HepG2 (cell line): ENCODE measurements around the gene STN1. TPM values are rescaled to one million over a fixed set of nuclear protein-coding genes. Genes with fewer than 3 reads are reported as not detected.

Source experiments
- ATAC-seq: fragments of 200-7000 bp; cut with Tn5 transposase; 3 replicates; pipeline ENCODE4 v1.9.1; 2020; ENCODE audit warnings: mild to moderate bottlenecking, moderate library complexity
- BruUV-seq: library from RNA; stranded (reverse); fragments of 400-500 nt; replicated peaks from 2 replicates; lab custom pipeline; 2021; lab: Mats Ljungman, UMichigan
- CTCF ChIA-PET: fragments of 300-600 bp; formaldehyde crosslinking; extraction: SDS; loops from one replicate; lab custom pipeline; 2021; ENCODE audit warnings: low total read pairs, inconsistent platforms, low intra/inter-chr PET ratio; lab: Yijun Ruan, JAX
- POLR2A ChIA-PET: fragments of 350-600 bp; sonication (Branson Sonifier 250); formaldehyde crosslinking; loops from one replicate; lab custom pipeline; 2020; ENCODE audit warnings: antibody characterized with exemption, inconsistent platforms; lab: Yijun Ruan, JAX
- DNase-seq: peaks from one replicate; pipeline ENCODE4 v3.0.0-alpha.2; 2015; ENCODE audit warnings: low spot score
- FAIRE-seq: peaks from 3 replicates; lab custom pipeline; 2011; peaks lifted over from hg19 to GRCh38; lab: Jason Lieb, UNC
- H2AFZ ChIP-seq: one replicate; pipeline ENCODE4 v1.6.1; 2011; ENCODE audit warnings: low read length, inconsistent platforms
- H3K27ac ChIP-seq: fragments of 300-600 bp; 3 replicates; pipeline ENCODE4 v1.8.0; 2011; ENCODE audit warnings: mixed run types, mild to moderate bottlenecking, mixed read lengths, low read length, inconsistent platforms; ENCODE audit not compliant: insufficient read depth; ENCODE audit errors: extremely low read length
- H3K27me3 ChIP-seq, 2 experiments: fragments of 200-600 bp in 1 of 2; 2 replicates in 1 of 2; 3 replicates in 1 of 2; pipeline versions ENCODE4 v1.6.0 to v1.8.0; 2011; ENCODE audit warnings: low read length in 2 of 2, mild to moderate bottlenecking in 2 of 2, moderate library complexity in 2 of 2, inconsistent platforms in 1 of 2; ENCODE audit not compliant: insufficient read depth in 2 of 2, control insufficient read depth in 1 of 2
- H3K36me3 ChIP-seq, 2 experiments: fragments of 200-600 bp in 1 of 2; replicated peaks in 1 of 2; 2 replicates in 1 of 2; 3 replicates in 1 of 2; pipeline versions ENCODE4 v1.5.1 to v1.8.0; 2011; ENCODE audit warnings: low read length in 2 of 2, inconsistent platforms in 1 of 2; ENCODE audit not compliant: insufficient read depth in 2 of 2, control insufficient read depth in 1 of 2
- H3K4me1 ChIP-seq: 2 replicates; pipeline ENCODE4 v1.5.1; 2012; ENCODE audit warnings: low read length, inconsistent platforms; ENCODE audit not compliant: insufficient read depth
- H3K4me2 ChIP-seq: 2 replicates; pipeline ENCODE4 v1.6.0; 2011; ENCODE audit warnings: low read depth, low read length, inconsistent platforms
- H3K4me3 ChIP-seq, 3 experiments: fragments of 200-600 bp in 1 of 3; sonication (generic), shearing (Covaris generic) in 1 of 3; replicated peaks in 1 of 3; 2 replicates each; pipeline ENCODE4 v1.5.1; 2011 to 2016; ENCODE audit warnings: low read length in 3 of 3, inconsistent platforms in 2 of 3, low read depth in 2 of 3, mild to moderate bottlenecking in 2 of 3, control low read depth in 1 of 3, mixed read lengths in 1 of 3; ENCODE audit not compliant: insufficient read depth in 1 of 3
- H3K79me2 ChIP-seq: one replicate; pipeline ENCODE4 v1.6.1; 2011; ENCODE audit warnings: low read length, inconsistent platforms; ENCODE audit not compliant: insufficient read depth
- H3K9ac ChIP-seq: 2 replicates; pipeline ENCODE4 v1.6.0; 2011; ENCODE audit warnings: mild to moderate bottlenecking, low read depth, low read length, inconsistent platforms; ENCODE audit not compliant: insufficient read depth
- H3K9me3 ChIP-seq: 2 replicates; pipeline ENCODE4 v1.5.1; 2012; ENCODE audit warnings: mild to moderate bottlenecking, low read length
- H4K20me1 ChIP-seq: 2 replicates; pipeline ENCODE4 v1.6.0; 2011; ENCODE audit warnings: inconsistent platforms, mild to moderate bottlenecking, low read length, moderate library complexity; ENCODE audit not compliant: insufficient read depth
- CTCF ChIP-seq: sonication (generic); formaldehyde crosslinking; IDR thresholded peaks from 2 replicates; pipeline ENCODE4 v1.5.0; 2020; ENCODE audit warnings: mild to moderate bottlenecking, missing genetic modification reagents, moderate library complexity
- ISX ChIP-seq: sonication (generic); formaldehyde crosslinking; conservative IDR thresholded peaks from 2 replicates; pipeline ENCODE4 v1.5.0; 2020; ENCODE audit warnings: missing genetic modification reagents
- NCOA2 ChIP-seq: sonication (generic); formaldehyde crosslinking; IDR thresholded peaks from 2 replicates; pipeline ENCODE4 v1.8.0; 2022; ENCODE audit warnings: inconsistent platforms
- PATZ1 ChIP-seq: sonication (generic); formaldehyde crosslinking; IDR thresholded peaks from 2 replicates; pipeline ENCODE4 v1.4.0; 2020; ENCODE audit warnings: missing genetic modification reagents
- TEAD3 ChIP-seq: optimal IDR thresholded peaks from 2 replicates; pipeline ENCODE3; 2016; ENCODE audit warnings: borderline replicate concordance
- ZFX ChIP-seq: sonication (generic); formaldehyde crosslinking; IDR thresholded peaks from 2 replicates; pipeline ENCODE4 v1.4.0; 2020; ENCODE audit warnings: mild to moderate bottlenecking, low read depth, missing genetic modification reagents, moderate library complexity
- ZGPAT ChIP-seq: IDR thresholded peaks from 2 replicates; pipeline ENCODE4 v1.6.1; 2016; ENCODE audit warnings: mild to moderate bottlenecking
- ZNF776 ChIP-seq: sonication (generic); formaldehyde crosslinking; IDR thresholded peaks from 2 replicates; pipeline ENCODE4 v1.4.0; 2020; ENCODE audit warnings: mild to moderate bottlenecking, missing genetic modification reagents
- WGBS: methylation state at CpG from one replicate; pipeline ENCODE4 v1.1.6; 2017; ENCODE audit warnings: low lambda C conversion rate; 5-methylcytosine and 5-hydroxymethylcytosine counted together
- in situ Hi-C: cut with HindIII; loops from 2 replicates; pipeline ENCODE4 v1.10.0; 2017; ENCODE audit warnings: low pct_unique_long_range_greater_than_20kb; ENCODE audit not compliant: extremely low pct_ligation_motif_present
- intact Hi-C: fragments of 100-400 bp; cut with micrococcal nuclease; formaldehyde crosslinking; loops from one replicate; pipeline ENCODE4 v1.10.0; 2022; ENCODE audit not compliant: unreplicated experiment
- polyA plus RNA-seq, 8 experiments: library from polyadenylated mRNA; depleted of rRNA in 3 of 8; stranded (reverse) in 7 of 8; unstranded in 1 of 8; fragments of >200 nt; fragmentation: Illumina TruSeq in 4 of 8; extraction: Trizol in 4 of 8; gene quantifications; 2 replicates each; pipeline versions ENCODE4 v1.2.1 to v1.2.3, GENCODE V29; 2011 to 2016; ENCODE audit warnings: low read depth in 4 of 8, missing spikeins in 1 of 8, mixed read lengths in 1 of 8; ENCODE audit not compliant: insufficient read depth in 1 of 8
- total RNA-seq, 5 experiments: library from RNA; depleted of rRNA; stranded (reverse); fragments of >200 nt; fragmentation: Illumina TruSeq; extraction: Trizol; gene quantifications; 2 replicates each; pipeline ENCODE4 v1.2.3, GENCODE V29; 2016; ENCODE audit warnings: low read depth in 1 of 5

Gene STN1
- total and polyA plus RNA-seq, 2 of the 13 experiments (the other 11 are each of a cell fraction or from before 2014, with no cell fraction given): 17.6 to 22.7 TPM

GRCh38 chr10:103921750-103922195, 3.8 kb upstream of the STN1 start (continued):
- peak; percentile 72 for TF ChIP-seq CTCF (CRISPR knock-in tag)
- TF ChIP-seq ZFX (CRISPR knock-in tag): peak; percentile 42; the same call in 1 of the 2 replicates
- 0 out of 2 replicates have a peak, but pooled peaks have one; percentile 33 for TF ChIP-seq ZGPAT (CRISPR knock-in tag)
- TF ChIP-seq TEAD3 (CRISPR knock-in tag): peak; percentile 24

GRCh38 chr10:103921248-103921647, 3.3 kb upstream of the STN1 start:
- no peaks in the 10 kb centered on the region; a peak in 1 of 5 replicates for H3K27me3 ChIP-seq
- H3K4me2 ChIP-seq: peak overlapping the region; percentile 90
- H3K9ac ChIP-seq: no peak overlapping the region
- no peak overlapping the region for H3K27ac ChIP-seq
- in situ Hi-C loops (no loop called here), intact Hi-C loops (no loop called here)
- WGBS: 100% methylated on average over 1 of the region's 1 CpG
- no peak overlapping the region for H3K4me3 ChIP-seq
- CTCF ChIA-PET: interaction anchor here (1.2 kb wide), 1 partner anchor 33 kb away, joined by 3 read pairs; no protein-coding TSS in a partner anchor
- DNase-seq: no peak
- peaks cover 7% of the 10 kb centered on the region for H3K79me2 ChIP-seq
- no peak for ATAC-seq
- no TSS peak for BruUV-seq
- H3K9me3 ChIP-seq: no peaks in the 10 kb centered on the region
- H4K20me1 ChIP-seq: no peaks in the 10 kb centered on the region
- TF ChIP-seq ISX (CRISPR knock-in tag): no peak
- TF ChIP-seq PATZ1 (CRISPR knock-in tag): no peak
- TF ChIP-seq ZNF776: no peak
- TF ChIP-seq NCOA2 (CRISPR knock-in tag): no peak
- FAIRE-seq: no peak
- H3K4me1 ChIP-seq: peaks cover 59% of the 10 kb centered on the region
- H3K36me3 ChIP-seq: no peaks in the 10 kb centered on the region
- no peak overlapping the region for H2AFZ ChIP-seq
- POLR2A ChIA-PET: interaction anchor here (0.7 kb wide), 1 partner anchor 13 kb away, joined by 3 read pairs; no protein-coding TSS in a partner anchor
